ENCODE data around the gene TELO2. TPM values are rescaled to one million over a fixed set of nuclear protein-coding genes. Genes with fewer than 3 reads are reported as not detected.

TELO2 gene
- total RNA-seq: 7.1 and 9.9 TPM in 2 replicates

GRCh38 chr16:1492923-1493745 is at the start of gene TELO2:
TELO2 (plus strand) TSS chr16:1493360; CDS start chr16:1494282, 922 bp downstream.

GRCh38 chr16:1443980-1444729 is 49.0 kb upstream of the TELO2 start, which contains the start of gene CCDC154:
CCDC154 (minus strand) TSS chr16:1444556; CDS start chr16:1444322, 234 bp downstream.

GRCh38 chr16:1474796-1475551 is 18.2 kb upstream of the TELO2 start, which contains the start of gene CLCN7:
CLCN7 (minus strand) TSS chr16:1475028; CDS start chr16:1474974, 54 bp downstream.

GRCh38 chr16:1488619-1489018 is 4.5 kb upstream of the TELO2 start, which contains the start of gene PTX4:
PTX4 (minus strand) TSS chr16:1488944; CDS start chr16:1488909, 35 bp downstream.

GRCh38 chr16:1533443-1533951 is 40.3 kb downstream of the TELO2 start, which contains the start of gene TMEM204:
TMEM204 (plus strand) TSS chr16:1533666; CDS start chr16:1534276, 610 bp downstream.

Other genes starting within 250 kb of the TELO2 start
- gene TPSD1, start 237.3 kb upstream of the TELO2 start, total RNA-seq: not detected in 2 replicates
- 30.3 and 45.2 TPM in 2 replicates for gene UBE2I, start 183.7 kb upstream of the TELO2 start, total RNA-seq
- 0.28 TPM in 2 replicates for gene BAIAP3, start 159.7 kb upstream of the TELO2 start, total RNA-seq
- 50.3 and 63.9 TPM in 2 replicates for gene TSR3, start 141.5 kb upstream of the TELO2 start, total RNA-seq
- 40.2 and 60.1 TPM in 2 replicates for gene GNPTG, start 141.4 kb upstream of the TELO2 start, total RNA-seq
- 5.3 and 6.7 TPM in 2 replicates for gene UNKL, start 78.7 kb upstream of the TELO2 start, total RNA-seq
- 14.4 and 15.9 TPM in 2 replicates for gene UQCC4, start 72.6 kb upstream of the TELO2 start, total RNA-seq
- not detected in 2 replicates for gene PERCC1, start 62.3 kb upstream of the TELO2 start, total RNA-seq
- 0.14 and 0.28 TPM in 2 replicates for gene CCDC154, start 48.8 kb upstream of the TELO2 start, total RNA-seq
- 50.6 and 91.4 TPM in 2 replicates for gene CLCN7, start 18.3 kb upstream of the TELO2 start, total RNA-seq
- gene PTX4, start 4.4 kb upstream of the TELO2 start, total RNA-seq: 0.09 TPM in 1 of 2 replicates, not detected in the other
- 13.0 and 14.1 TPM in 2 replicates for gene TMEM204, start 40.3 kb downstream of the TELO2 start, total RNA-seq
- 25.0 and 36.9 TPM in 2 replicates for gene IFT140, start 118.7 kb downstream of the TELO2 start, total RNA-seq
- 3.7 and 5.3 TPM in 2 replicates for gene CRAMP1, start 119.0 kb downstream of the TELO2 start, total RNA-seq
- 13.7 and 14.2 TPM in 2 replicates for gene JPT2, start 184.9 kb downstream of the TELO2 start, total RNA-seq
- 34.0 and 41.1 TPM in 2 replicates for gene MAPK8IP3, start 212.8 kb downstream of the TELO2 start, total RNA-seq

All from smooth muscle cell of bladder (primary cell).